ENCODE data around the gene TMEM50B.

DNA sequence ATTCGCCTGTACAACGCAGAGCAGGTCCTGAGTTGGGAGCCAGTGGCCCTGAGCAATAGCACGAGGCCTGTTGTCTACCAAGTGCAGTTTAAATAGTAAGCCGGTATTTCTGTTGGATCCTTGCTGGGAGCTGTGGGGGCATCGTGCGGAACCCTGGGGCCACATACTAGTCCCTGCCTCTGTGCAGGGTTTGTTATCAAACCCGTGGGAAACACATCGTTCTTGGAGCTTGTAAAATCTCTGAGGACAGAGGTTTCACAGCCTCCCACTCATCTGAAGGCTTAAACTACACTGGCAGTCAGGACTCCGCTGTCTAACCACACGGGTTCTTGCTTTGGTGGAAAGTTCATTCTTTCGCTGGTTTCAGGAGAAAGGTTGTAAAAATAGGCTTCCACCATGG is 64.8 kb downstream of the TMEM50B start:
- TF ChIP-seq POLR2A (IDR thresholded peaks at IDR 0.05) (no peak), POLR2AphosphoS5 (IDR thresholded peaks at IDR 0.05; ENCODE audit: insufficient read depth in 1 of 2, low read depth in 1 of 2) (no peak)
- TF ChIP-seq, protein P1, sequence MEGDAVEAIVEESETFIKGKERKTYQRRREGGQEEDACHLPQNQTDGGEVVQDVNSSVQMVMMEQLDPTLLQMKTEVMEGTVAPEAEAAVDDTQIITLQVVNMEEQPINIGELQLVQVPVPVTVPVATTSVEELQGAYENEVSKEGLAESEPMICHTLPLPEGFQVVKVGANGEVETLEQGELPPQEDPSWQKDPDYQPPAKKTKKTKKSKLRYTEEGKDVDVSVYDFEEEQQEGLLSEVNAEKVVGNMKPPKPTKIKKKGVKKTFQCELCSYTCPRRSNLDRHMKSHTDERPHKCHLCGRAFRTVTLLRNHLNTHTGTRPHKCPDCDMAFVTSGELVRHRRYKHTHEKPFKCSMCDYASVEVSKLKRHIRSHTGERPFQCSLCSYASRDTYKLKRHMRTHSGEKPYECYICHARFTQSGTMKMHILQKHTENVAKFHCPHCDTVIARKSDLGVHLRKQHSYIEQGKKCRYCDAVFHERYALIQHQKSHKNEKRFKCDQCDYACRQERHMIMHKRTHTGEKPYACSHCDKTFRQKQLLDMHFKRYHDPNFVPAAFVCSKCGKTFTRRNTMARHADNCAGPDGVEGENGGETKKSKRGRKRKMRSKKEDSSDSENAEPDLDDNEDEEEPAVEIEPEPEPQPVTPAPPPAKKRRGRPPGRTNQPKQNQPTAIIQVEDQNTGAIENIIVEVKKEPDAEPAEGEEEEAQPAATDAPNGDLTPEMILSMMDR (IDR thresholded peaks at IDR 0.05) = no peak

Data from vagina (tissue), 2 donors.